GM18517 (cell line): Measurements from ENCODE around the gene GMDS.

Experiments used
- ATAC-seq: cut with Tn5 transposase; IDR thresholded peaks from one replicate; pipeline ENCODE4 v1.9.1; 2021; ENCODE audit warnings: mild to moderate bottlenecking, moderate library complexity; ENCODE audit not compliant: unreplicated experiment

GMDS gene

DNA sequence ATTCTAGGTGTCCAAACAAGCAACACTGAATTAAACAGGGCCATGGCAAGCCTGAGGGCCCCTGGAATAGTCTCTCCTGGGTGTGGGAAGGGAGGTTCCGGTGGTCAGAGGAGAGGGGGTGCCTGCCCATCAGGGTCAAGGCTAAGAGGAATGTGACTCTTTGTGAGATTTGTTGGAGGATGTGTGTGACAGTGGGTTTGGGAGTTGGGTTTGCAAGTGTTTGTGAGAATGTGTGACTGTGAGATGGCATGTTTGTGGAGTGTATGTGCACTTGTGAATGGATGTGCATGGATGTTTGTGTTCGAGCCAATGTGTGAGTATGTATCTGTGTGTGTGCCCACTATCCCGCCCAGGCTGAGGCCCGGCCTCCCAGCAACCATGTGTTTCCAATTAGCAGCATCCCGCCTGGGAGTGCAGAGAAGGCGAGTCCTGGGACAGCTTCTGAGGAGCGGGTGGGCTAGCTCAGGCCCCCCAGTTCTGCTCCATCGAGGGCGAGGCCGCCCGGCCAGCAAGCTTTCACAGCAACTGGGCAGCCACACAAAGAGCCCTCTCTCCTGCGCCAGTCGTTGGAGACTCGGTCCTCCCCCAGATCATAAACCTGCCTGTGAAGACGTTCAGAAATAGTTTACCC, 623.1 kb downstream of the GMDS start:
- no peak for ATAC-seq

DNA sequence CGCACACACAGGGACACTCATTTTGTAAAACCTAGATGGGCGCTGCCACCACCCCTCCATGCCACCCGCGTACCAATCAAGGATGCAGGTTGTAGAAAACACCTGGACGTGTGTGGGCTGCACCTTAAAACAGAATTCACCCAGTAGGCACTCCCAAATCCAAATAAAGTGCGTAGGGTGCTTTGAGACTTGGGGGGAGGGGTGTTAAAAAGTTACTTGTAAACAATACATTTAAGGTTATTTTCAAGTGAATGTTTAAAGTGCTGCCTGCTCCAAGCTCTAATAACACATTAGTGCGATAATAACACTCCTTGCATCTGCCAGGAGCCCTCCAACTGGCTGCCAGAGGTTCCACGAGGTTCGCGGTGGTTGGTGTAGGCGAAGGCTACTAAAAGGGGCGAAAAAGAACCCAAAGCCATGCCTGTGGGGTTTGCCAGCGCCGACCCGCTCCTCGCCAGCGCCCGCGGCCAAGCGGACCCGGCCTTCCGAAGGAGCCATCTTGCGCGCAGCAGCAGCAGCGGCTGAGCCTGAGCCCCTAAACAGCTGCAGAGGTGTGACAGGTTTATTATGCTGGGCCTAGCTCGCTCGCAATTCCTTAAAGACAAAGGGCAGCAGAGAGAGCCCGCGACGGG, 624.2 kb downstream of the GMDS start:
- no peak for ATAC-seq

DNA sequence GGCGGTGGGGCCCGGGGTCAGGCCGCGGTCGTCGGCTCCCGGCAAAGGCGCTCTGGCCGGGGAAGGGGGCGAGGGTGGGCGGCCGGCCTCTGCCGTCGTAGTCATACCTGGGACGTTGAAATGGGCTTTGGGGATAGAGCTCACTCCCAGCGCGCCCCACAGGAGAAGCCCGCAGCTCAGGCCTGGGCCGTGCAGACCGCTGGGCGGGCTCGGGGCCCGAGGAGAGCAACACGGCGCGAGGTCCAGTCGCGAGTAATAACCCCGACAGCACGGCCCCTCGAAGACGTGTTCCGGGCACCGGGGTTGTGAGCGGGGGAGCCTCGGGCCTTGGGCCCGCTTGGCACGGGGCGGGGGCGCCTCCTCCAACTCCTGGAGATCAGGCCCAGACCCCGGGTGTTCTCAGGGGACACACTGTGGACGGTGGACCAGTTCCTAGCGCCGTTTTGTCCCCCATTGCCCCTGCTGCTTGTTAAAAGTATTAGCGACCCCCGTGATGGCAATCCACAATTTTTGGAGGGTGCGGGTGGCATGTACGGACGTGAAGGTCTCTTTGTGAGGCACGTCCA, 624.8 kb downstream of the GMDS start:
- no peak for ATAC-seq

DNA sequence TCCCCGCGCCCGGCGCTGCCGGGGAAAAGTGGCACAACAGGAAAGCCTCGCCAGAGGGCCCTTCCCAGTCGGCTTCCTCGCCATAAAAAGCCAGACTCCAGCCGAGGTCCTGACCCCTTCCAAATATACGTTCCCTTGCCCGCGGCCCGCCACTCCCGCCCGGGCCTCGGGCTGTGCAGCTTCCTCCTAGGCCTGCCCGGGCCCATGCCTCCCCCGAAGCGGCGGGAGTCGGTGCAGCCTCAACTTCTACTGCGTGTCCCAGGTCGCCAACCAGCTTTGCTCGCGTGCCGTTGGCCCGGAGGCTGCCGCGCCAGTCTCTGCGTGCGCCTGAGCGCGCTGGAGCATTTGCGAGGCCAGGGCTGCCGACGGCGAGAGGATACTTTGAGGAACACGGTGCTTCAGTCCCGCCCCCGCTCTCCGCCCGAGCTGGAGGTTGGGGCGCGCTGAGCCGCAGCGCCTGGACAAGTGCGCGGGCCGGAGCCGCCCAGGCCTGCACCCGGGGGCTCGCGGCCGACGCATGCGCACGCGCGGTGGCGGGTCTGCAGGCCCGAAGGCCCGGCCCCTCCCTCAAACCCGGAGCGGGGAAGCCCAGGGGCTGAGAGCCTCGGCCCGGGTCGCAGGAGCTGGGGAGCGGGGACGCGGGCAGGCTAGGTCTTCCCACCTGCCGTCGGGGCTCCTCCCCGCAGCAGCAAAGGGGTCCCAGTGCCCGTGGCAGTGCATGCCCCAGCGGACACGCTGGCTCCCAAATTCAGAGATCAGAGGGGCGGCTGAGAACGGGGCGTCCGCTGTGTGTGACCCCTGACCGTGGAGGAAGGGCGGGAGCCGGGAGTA, 625.5 kb downstream of the GMDS start:
- no peak for ATAC-seq

DNA sequence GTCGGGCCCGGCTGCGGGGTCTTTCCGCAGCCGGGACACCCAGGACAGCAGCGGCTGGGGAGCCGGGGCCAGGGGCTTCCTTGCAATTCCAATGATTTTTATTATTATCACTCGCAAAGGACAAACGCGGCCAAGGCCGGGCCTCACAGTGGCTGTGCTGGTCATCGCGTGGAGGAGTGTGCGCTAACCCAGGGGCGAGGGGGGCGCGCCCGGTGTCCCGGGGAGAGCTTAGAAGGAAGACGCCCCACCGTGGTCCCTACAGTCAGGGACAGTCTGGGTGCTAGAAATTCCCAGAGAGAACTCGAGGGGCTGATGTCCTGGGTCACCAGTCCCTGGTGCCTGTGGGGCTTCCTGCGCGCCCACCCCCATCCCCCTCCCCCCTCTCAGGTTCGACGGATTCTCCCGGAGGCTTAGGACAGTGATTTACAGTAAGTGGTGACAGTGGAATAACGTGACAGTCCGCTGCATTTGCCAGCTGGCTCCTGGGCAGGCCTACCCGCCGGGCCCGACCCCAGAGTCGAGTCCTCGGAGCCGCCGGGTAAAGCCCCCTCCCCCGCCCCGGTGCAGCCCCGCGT, 626.2 kb downstream of the GMDS start:
- no peak for ATAC-seq

DNA sequence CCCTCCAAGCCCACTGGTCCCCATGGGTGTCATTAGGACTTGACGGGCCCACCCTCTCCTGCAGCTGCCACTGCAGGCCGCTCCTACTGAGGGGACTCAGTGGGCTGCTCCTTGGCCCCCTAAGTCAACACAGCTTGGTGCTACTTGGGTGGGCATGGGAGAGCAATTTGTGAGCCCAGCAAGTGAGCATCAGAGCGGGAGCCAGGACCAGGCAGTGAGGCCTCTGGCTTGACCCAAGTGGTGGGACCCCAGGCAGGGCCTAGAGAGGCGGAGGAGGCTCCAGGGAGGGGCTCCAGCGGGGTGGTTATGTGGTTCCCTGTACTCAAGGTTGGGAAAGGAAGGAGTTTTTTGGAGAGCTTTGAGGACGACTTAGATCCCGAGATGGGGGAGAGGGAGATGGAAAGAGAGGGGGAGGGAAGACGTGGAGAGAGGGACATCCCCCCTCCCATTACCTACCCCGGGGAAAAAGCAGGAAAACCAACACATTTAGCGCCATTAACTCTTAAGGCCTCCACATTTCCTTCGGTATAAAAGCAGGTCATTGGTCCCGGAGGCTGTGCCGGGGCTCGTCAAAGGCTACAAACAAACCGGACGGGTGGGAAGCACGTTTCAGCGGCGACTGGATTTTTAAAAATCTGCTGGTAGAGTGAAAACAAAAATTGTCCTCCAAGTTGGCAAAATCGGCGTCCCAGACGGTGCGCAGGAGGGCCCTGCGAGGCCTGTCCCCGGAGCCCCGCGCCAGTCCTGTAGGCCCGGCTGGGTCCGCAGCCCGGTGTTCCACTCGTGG, 626.9 kb downstream of the GMDS start:
- ATAC-seq, result no peak

DNA sequence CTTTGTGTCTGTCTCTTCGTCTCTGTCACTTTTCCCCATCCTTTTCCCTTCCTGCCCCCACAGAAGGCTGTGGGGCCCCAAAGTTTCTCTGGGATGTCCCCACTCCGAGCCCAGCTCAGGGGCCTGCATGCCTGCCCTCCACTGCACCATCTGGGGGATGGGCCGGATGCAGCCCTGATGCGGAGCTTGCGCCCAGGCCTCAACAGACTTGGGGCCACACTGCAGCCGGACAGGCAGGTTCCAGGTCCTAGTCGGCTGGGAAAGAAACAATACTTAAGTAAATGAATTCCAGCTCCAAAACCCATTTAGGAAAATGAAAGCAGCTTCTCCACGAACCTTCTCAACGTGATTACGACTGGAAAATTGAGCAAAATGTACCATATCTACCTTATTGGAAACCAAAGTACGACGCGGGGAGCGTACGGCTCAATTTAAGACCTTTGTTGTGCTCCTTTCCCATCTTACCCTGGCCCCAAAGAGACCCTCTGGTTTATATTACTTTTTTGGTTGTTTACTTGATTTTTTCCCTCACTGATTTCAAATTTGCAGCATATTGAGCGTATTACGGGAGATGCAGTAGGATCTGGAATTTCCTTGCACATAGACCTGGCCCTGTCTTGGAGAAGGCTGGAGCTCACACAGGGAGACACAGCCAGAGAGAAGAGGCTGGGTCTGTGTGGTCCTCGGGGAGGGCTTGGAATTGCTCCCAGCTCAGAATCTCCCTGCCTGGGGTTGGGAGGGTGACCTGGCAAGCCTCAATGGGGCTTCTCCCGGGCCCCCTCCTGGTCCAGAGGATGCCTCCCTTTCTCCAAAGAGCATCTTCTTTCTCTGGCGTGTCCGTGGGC, 627.7 kb downstream of the GMDS start:
- ATAC-seq, result no peak

DNA sequence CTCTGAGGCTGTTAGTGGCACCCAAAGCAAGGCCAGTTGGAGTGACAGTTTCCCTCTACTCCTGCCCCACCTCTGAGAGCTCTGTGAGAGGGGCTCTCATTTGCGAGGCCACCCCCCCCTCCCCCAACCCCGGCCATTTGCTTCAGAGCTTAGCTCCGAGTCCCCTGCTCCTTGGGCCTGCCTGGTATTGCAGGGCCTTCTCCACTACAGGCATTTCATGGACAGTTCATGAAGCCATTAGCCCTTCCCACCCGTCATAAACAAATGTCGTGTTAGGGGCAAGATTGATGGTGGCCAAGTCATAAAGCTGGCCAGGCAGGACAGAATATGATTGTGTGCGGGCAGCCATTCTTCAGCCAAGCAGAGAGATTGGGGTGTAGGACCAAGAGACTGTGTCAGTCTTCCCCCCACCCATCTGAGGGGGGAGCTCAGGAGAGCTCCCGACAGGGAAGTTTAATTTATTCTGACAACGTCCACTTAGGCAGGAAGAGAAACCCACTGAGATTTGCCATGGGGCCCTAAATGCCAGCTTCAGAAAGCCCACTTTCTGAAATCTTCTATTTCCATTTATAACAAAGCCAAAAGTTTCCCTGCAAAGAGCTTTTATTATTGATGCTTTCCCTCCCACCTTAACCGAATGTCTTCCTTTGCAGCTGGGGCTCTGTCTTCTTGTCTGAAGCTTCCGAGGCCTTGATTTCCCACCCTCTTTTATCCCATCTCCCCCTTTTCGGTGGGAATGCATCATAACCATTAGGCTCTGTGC, 628.5 kb downstream of the GMDS start:
- ATAC-seq, result no peak

DNA sequence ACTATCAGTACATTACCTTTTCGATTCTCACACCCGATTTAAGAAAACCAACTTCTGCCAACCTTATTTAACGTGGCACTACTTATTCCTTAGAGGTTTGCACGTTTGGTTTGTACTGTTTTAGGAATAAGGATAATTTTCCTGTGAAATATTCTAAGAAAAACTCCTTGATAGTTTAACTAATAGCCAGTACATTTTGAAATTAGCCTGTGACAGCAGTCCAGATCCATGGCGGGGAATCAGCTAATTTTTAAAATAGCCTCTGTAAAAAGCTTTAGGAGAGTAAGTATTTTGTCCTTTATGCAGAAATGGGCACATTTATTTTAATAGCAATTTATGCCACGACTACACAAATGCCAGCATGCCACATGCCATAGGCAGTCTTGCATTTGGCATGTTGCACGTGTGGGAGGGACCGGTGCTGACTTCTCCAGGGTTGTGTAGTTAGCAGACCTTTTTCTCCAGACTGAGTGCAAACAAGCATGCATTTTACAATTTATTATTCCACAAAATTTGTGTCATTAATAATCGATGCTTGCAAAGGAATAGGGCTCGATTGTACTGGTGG, 629.5 kb downstream of the GMDS start:
- ATAC-seq, result no peak

DNA sequence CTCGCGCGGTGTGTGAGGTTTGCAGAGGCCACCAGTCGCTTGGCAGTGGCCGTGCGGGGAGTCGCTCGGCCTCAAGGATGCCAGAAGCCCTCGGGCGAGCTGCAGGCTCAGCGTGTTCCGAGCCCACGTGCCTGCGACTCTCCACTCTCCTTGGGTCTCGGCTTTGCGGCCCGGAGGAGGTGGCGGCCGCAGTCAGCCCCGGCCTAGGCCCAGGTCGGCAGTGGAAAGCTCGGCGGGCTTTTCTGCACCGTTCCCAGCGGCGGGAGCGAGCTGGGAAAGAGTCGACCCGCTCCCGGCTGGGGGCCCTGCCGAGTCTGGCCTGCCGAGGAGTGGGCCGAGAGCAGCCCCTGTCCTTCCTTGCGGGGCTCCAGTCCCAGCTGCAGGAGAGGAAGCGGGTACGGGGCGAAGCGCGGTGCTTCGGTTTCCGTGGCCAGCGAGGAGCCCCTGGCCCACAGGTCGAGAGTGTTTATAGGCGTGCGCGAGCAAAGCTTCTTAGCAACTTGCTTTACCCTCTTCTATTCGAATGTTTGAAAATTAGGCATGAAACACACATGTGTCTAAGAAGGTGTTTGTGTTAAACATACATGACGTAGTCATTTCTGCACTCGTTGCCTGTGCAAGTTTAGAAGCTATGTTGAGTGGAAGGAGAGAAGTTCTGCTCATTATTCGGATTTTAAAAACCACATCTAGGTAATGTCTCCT, 630.1 kb downstream of the GMDS start:
- ATAC-seq, result no peak

DNA sequence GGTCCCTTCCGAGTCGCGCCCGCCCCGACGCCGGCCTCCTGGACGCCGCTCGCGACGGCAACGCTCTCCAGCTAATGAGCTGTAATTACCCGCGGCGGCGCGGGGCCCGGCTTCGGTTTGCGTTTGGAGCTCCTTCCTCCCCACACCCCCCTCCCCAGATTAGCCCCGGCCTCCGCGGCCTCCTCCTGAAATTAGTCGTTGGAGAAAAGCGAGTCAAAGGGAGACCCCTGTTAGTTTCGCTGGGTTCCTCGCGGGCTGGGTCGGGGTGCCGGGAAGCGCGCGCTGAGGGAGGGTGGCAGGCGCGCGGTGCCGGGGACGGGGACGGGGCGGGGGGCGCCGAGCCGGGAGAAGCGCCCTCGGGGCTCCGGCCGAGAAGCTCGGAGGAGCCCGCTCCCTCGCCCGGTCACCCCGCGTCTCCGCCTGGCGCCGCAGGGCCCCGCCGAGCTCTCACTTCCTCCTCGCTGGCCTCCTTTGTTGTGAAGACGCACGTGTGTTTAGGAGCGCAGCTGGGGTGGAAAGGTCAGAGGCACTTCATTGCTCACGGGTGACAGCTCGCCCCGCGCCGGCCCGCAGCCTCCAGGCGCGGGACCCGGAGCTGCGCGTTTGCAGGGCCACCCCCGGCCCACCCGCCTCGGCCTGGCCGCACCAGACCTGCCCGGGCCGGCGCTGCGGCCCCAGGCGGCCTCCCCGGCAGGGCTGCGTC, 630.8 kb downstream of the GMDS start:
- no peak for ATAC-seq

DNA sequence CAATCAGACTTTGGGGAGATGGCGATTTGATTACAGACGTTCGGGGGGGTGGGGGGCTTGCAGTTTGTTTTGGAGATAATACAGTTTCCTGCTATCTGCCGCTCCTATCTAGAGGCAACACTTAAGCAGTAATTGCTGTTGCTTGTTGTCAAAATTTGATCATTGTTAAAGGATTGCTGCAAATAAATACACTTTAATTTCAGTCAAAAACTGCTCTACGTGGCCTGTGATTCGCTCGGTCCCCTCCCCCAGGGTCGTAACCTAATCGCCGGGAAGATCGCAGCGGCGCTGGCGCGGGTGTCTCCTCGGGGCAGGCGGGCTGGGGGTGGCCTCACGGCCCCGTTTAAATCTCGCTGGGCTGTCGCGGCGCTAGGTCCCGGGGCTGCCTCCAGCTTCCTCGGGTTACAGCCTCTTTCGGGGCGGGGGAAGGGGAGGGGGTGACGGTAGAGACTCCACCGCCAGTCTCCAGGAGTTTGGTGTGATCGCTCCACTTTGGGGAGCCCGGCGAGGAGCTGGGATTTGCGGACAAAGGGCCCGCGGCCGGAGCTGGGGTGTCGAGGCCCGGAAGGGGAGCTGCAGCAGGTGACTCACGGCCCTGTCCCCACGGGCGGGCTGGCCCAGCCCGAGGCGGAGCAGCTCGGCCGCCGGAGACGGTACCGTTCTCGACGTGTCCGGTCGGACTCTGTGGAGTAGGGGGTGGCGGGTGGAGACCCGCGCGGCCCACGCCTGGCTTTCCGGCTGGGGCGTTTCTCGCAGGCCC, 631.5 kb downstream of the GMDS start:
- ATAC-seq, result no peak

DNA sequence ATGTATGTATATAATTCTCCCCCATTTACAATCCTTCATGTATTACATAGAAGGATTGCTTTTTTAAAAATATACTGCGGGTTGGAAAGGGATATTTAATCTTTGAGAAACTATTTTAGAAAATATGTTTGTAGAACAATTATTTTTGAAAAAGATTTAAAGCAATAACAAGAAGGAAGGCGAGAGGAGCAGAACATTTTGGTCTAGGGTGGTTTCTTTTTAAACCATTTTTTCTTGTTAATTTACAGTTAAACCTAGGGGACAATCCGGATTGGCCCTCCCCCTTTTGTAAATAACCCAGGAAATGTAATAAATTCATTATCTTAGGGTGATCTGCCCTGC, 632.1 kb downstream of the GMDS start:
- no peak for ATAC-seq

DNA sequence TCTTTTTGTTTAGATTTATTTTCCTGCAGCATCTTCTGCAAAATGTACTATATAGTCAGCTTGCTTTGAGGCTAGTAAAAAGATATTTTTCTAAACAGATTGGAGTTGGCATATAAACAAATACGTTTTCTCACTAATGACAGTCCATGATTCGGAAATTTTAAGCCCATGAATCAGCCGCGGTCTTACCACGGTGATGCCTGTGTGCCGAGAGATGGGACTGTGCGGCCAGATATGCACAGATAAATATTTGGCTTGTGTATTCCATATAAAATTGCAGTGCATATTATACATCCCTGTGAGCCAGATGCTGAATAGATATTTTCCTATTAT, 632.5 kb downstream of the GMDS start:
- no peak for ATAC-seq

DNA sequence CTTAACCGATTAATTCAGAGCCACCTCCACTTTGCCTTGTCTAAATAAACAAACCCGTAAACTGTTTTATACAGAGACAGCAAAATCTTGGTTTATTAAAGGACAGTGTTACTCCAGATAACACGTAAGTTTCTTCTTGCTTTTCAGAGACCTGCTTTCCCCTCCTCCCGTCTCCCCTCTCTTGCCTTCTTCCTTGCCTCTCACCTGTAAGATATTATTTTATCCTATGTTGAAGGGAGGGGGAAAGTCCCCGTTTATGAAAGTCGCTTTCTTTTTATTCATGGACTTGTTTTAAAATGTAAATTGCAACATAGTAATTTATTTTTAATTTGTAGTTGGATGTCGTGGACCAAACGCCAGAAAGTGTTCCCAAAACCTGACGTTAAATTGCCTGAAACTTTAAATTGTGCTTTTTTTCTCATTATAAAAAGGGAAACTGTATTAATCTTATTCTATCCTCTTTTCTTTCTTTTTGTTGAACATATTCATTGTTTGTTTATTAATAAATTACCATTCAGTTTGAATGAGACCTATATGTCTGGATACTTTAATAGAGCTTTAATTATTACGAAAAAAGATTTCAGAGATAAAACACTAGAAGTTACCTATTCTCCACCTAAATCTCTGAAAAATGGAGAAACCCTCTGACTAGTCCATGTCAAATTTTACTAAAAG, 633.0 kb downstream of the GMDS start:
- no peak for ATAC-seq

DNA sequence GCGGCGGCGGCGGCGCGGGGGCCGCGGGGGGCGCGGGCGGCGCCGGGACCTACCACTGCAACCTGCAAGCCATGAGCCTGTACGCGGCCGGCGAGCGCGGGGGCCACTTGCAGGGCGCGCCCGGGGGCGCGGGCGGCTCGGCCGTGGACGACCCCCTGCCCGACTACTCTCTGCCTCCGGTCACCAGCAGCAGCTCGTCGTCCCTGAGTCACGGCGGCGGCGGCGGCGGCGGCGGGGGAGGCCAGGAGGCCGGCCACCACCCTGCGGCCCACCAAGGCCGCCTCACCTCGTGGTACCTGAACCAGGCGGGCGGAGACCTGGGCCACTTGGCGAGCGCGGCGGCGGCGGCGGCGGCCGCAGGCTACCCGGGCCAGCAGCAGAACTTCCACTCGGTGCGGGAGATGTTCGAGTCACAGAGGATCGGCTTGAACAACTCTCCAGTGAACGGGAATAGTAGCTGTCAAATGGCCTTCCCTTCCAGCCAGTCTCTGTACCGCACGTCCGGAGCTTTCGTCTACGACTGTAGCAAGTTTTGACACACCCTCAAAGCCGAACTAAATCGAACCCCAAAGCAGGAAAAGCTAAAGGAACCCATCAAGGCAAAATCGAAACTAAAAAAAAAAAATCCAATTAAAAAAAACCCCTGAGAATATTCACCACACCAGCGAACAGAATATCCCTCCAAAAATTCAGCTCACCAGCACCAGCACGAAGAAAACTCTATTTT, 633.7 kb downstream of the GMDS start:
- ATAC-seq, result no peak
